H9 (cell line): ENCODE measurements around the gene SNRNP70. TPM values are rescaled to one million over a fixed set of nuclear protein-coding genes. Genes with fewer than 3 reads are reported as not detected.
A peak's percentile ranks its signal among the peaks of the same experiment; 100 is the strongest.

Source experiments
- DNase-seq: peaks from one replicate; pipeline ENCODE4 v3.0.0-alpha.2; 2017
- H2AFZ ChIP-seq: one replicate; pipeline ENCODE4 v1.6.1; 2013; ENCODE audit warnings: mild to moderate bottlenecking, low read length, control low read depth, moderate library complexity
- H2AK5ac ChIP-seq: 2 replicates; pipeline ENCODE4 v1.6.1; 2013; ENCODE audit warnings: low read length, control low read depth, mixed read lengths; ENCODE audit not compliant: insufficient read length
- H2BK120ac ChIP-seq: one replicate; pipeline ENCODE4 v1.6.1; 2013; ENCODE audit warnings: low read depth, mild to moderate bottlenecking, low read length, control low read depth, inconsistent platforms; ENCODE audit not compliant: poor library complexity, severe bottlenecking
- H2BK12ac ChIP-seq: 2 replicates; pipeline ENCODE4 v1.6.1; 2013; ENCODE audit warnings: low read length, control low read depth, mixed read lengths, low read depth; ENCODE audit not compliant: insufficient read length
- H2BK15ac ChIP-seq: 2 replicates; pipeline ENCODE4 v1.6.1; 2013; ENCODE audit warnings: low read depth, low read length, control low read depth
- H2BK20ac ChIP-seq: one replicate; pipeline ENCODE4 v1.6.1; 2013; ENCODE audit warnings: low read depth, mild to moderate bottlenecking, low read length, control low read depth, inconsistent platforms; ENCODE audit not compliant: poor library complexity, severe bottlenecking
- H2BK5ac ChIP-seq: 2 replicates; pipeline ENCODE4 v1.6.1; 2013; ENCODE audit warnings: low read length, control low read depth, mixed read lengths; ENCODE audit not compliant: insufficient read length
- H3K14ac ChIP-seq: 2 replicates; pipeline ENCODE4 v1.6.1; 2013; ENCODE audit warnings: low read length, control low read depth; ENCODE audit not compliant: insufficient read depth
- H3K18ac ChIP-seq: 2 replicates; pipeline ENCODE4 v1.6.1; 2013; ENCODE audit warnings: low read depth, mild to moderate bottlenecking, mixed read lengths, low read length, control low read depth; ENCODE audit not compliant: insufficient read length
- H3K23ac ChIP-seq: 2 replicates; pipeline ENCODE4 v1.6.1; 2013; ENCODE audit warnings: low read length, control low read depth, mixed read lengths, low read depth; ENCODE audit not compliant: insufficient read length
- H3K23me2 ChIP-seq: 2 replicates; pipeline ENCODE4 v1.6.1; 2013; ENCODE audit warnings: low read depth, mild to moderate bottlenecking, mixed read lengths, low read length, control low read depth; ENCODE audit not compliant: insufficient read length, poor library complexity, severe bottlenecking
- H3K27ac ChIP-seq: 2 replicates; pipeline ENCODE4 v1.5.1; 2013; ENCODE audit warnings: low read length, control low read depth, mixed read lengths, low read depth; ENCODE audit not compliant: insufficient read length
- H3K27me3 ChIP-seq: 2 replicates; pipeline ENCODE4 v1.6.1; 2013; ENCODE audit warnings: low read length, control low read depth, inconsistent platforms; ENCODE audit not compliant: insufficient read depth
- H3K4ac ChIP-seq: 2 replicates; pipeline ENCODE4 v1.6.1; 2013; ENCODE audit warnings: low read depth, mild to moderate bottlenecking, control low read depth, inconsistent platforms, low read length, moderate library complexity
- H3K4me1 ChIP-seq: 2 replicates; pipeline ENCODE4 v1.6.1; 2013; ENCODE audit warnings: low read length, control low read depth, inconsistent platforms; ENCODE audit not compliant: insufficient read depth
- H3K4me2 ChIP-seq: 2 replicates; pipeline ENCODE4 v1.6.1; 2013; ENCODE audit warnings: low read length, control low read depth, mixed read lengths; ENCODE audit not compliant: insufficient read length, insufficient read depth
- H3K56ac ChIP-seq: 2 replicates; pipeline ENCODE4 v1.6.1; 2013; ENCODE audit warnings: low read depth, mild to moderate bottlenecking, mixed read lengths, low read length, control low read depth; ENCODE audit not compliant: insufficient read length
- H3K79me1 ChIP-seq: 2 replicates; pipeline ENCODE4 v1.6.1; 2013; ENCODE audit warnings: low read depth, mild to moderate bottlenecking, moderate library complexity, low read length, control low read depth, inconsistent platforms; ENCODE audit not compliant: insufficient read depth, poor library complexity, severe bottlenecking
- H3K79me2 ChIP-seq: 2 replicates; pipeline ENCODE4 v1.6.1; 2013; ENCODE audit warnings: low read length, control low read depth, inconsistent platforms; ENCODE audit not compliant: insufficient read depth
- H3K9ac ChIP-seq: 2 replicates; pipeline ENCODE4 v1.6.1; 2013; ENCODE audit warnings: low read length, control low read depth, mixed read lengths; ENCODE audit not compliant: insufficient read length; ENCODE audit errors: extremely low read depth
- H3K9me3 ChIP-seq: one replicate; pipeline ENCODE4 v1.6.1; 2013; ENCODE audit warnings: low read depth, low read length, inconsistent platforms; ENCODE audit not compliant: control insufficient read depth
- H3T11ph ChIP-seq: one replicate; pipeline ENCODE4 v1.6.1; 2013; ENCODE audit warnings: mild to moderate bottlenecking, low read length, control low read depth, inconsistent platforms
- H4K20me1 ChIP-seq: one replicate; pipeline ENCODE4 v1.6.1; 2013; ENCODE audit not compliant: control insufficient read depth, insufficient read length, insufficient read depth
- H4K5ac ChIP-seq: 2 replicates; pipeline ENCODE4 v1.6.1; 2013; ENCODE audit warnings: low read depth, mild to moderate bottlenecking, mixed read lengths, low read length, control low read depth; ENCODE audit not compliant: insufficient read length
- H4K8ac ChIP-seq: replicated peaks from 2 replicates; pipeline ENCODE4 v1.6.1; 2013; ENCODE audit warnings: low read length, control low read depth, mixed read lengths, low read depth; ENCODE audit not compliant: insufficient read length
- H4K91ac ChIP-seq: 2 replicates; pipeline ENCODE4 v1.6.1; 2013; ENCODE audit warnings: low read depth, mild to moderate bottlenecking, moderate library complexity, mixed read lengths, low read length, control low read depth; ENCODE audit not compliant: insufficient read length
- H3K27ac Mint-ChIP-seq, 3 experiments: 2 replicates in 2 of 3; 3 replicates in 1 of 3; pipeline ENCODE4 v1.8.0; 2020 to 2021; ENCODE audit warnings: mixed read lengths in 3 of 3, mild to moderate bottlenecking in 1 of 3, moderate library complexity in 1 of 3
- H3K27me3 Mint-ChIP-seq: 2 replicates; pipeline ENCODE4 v1.8.0; 2021; ENCODE audit warnings: low read depth, mild to moderate bottlenecking, moderate library complexity, mixed read lengths
- H3K36me3 Mint-ChIP-seq, 3 experiments: 2 replicates in 2 of 3; 3 replicates in 1 of 3; pipeline ENCODE4 v1.8.0; 2020 to 2021; ENCODE audit warnings: low read depth in 3 of 3, mixed read lengths in 3 of 3; ENCODE audit not compliant: insufficient read depth in 1 of 3
- H3K4me1 Mint-ChIP-seq, 2 experiments: 2 replicates each; pipeline ENCODE4 v1.8.0; 2020; ENCODE audit warnings: mixed read lengths in 2 of 2
- H3K4me3 Mint-ChIP-seq, 2 experiments: 2 replicates in 1 of 2; 3 replicates in 1 of 2; pipeline ENCODE4 v1.8.0; 2020 to 2021; ENCODE audit warnings: mild to moderate bottlenecking in 2 of 2, mixed read lengths in 2 of 2, moderate library complexity in 1 of 2
- H3K9me3 Mint-ChIP-seq, 2 experiments: 2 replicates in 1 of 2; 3 replicates in 1 of 2; pipeline ENCODE4 v1.8.0; 2020; ENCODE audit warnings: mild to moderate bottlenecking in 2 of 2, mixed read lengths in 2 of 2, moderate library complexity in 1 of 2
- WGBS: extraction: QIAGEN DNeasy Blood & Tissue Kit; methylation state at CpG from one replicate; pipeline ENCODE4 v1.1.7; 2013; ENCODE audit warnings: missing lambda C conversion rate, low lambda C conversion rate, mixed read lengths; ENCODE audit not compliant: insufficient read length; ENCODE audit errors: extremely low coverage; 5-methylcytosine and 5-hydroxymethylcytosine counted together
- total RNA-seq: library from RNA; stranded (reverse); gene quantifications from 2 replicates; pipeline ENCODE4 v1.2.1, GENCODE V29; 2021
- TF ChIP-seq, protein P1 (sequence below): fragments of 200-600 bp; sonication (generic); conservative IDR thresholded peaks from 3 replicates; pipeline ENCODE4 v1.8.0; 2021; ENCODE audit warnings: antibody characterized with exemption, mild to moderate bottlenecking

The SNRNP70 gene
- total RNA-seq, 1 experiment from 2014 or later, result 295 TPM

DNA sequence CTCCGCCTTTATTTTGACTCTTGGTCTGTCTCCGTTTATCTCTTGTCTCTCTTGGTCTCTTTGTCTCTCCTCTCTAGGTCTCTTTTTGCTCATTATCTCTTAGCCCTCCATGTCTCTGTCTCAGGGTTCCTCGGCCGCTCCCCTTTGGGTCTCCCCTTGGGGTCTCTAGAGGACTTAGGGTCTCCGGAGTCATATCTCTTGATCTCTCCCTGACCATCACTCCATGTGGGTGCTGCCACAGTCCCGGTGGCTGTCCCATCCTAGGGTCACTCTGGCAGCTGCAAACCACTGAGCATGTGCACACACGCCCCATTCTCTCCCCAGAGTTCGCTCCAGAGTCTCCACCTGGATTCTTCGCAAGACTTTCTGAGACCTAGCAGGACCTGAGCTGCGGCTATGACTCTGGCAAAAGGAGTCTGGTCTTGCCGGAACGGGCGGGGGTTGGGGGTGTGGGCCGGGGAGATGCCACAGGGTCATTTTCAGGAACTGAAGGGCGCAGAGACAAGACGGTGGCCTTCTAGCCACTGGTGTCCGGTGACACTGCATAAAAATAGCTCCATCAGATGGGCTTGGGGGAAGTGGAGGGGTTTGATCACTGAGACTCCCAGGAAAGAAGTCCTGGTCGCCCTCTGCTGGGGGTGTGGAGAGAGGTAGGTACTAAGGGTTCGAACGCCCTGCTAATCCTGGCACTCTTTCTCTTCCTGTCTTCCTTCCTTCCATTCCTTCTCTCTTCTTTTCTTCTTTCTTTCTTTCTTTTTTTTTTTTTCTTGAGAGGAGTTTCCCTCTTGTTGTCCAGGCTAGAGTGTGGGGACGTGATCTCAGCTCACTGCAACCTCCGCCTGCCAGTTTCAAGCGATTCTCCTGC, 11.5 kb upstream of the SNRNP70 start:
- H2BK15ac ChIP-seq, result no peak overlapping the region
- H2AK5ac ChIP-seq, result no peak overlapping the region
- H4K8ac ChIP-seq, result no peak overlapping the region
- H3K4me3 Mint-ChIP-seq, result peak overlapping the region; percentile 38 to 77; a peak in 4 of 5 replicates
- no peak overlapping the region for H2BK12ac ChIP-seq
- peak; percentile 71 for DNase-seq
- H4K20me1 ChIP-seq, result no peaks in the 10 kb centered on the region
- H3K27ac Mint-ChIP-seq, result no peak overlapping the region
- H3K4me1 ChIP-seq, result no peaks in the 10 kb centered on the region
- H3K79me2 ChIP-seq, result no peaks in the 10 kb centered on the region
- no peak overlapping the region for H4K91ac ChIP-seq
- peaks cover 74% of the 10 kb centered on the region for H3K27me3 Mint-ChIP-seq
- H2BK120ac ChIP-seq, result no peak overlapping the region
- no peak overlapping the region for H3K56ac ChIP-seq
- no peak overlapping the region for H2BK5ac ChIP-seq
- H4K5ac ChIP-seq, result no peak overlapping the region
- H3K14ac ChIP-seq, result no peak overlapping the region
- H3K4me2 ChIP-seq, result no peak overlapping the region
- no peak overlapping the region for H3K27ac ChIP-seq
- H3T11ph ChIP-seq, result no peak overlapping the region
- H3K4ac ChIP-seq, result no peak overlapping the region
- H3K23me2 ChIP-seq, result no peaks in the 10 kb centered on the region
- no peaks in the 10 kb centered on the region for H3K9me3 ChIP-seq
- peaks cover 0 to 1% (median 0%) of the 10 kb centered on the region in 3 experiments; a peak in 1 of 7 replicates for H3K36me3 Mint-ChIP-seq
- H2BK20ac ChIP-seq, result no peak overlapping the region
- H2AFZ ChIP-seq, result no peak overlapping the region
- H3K23ac ChIP-seq, result no peak overlapping the region
- TF ChIP-seq, protein P1, sequence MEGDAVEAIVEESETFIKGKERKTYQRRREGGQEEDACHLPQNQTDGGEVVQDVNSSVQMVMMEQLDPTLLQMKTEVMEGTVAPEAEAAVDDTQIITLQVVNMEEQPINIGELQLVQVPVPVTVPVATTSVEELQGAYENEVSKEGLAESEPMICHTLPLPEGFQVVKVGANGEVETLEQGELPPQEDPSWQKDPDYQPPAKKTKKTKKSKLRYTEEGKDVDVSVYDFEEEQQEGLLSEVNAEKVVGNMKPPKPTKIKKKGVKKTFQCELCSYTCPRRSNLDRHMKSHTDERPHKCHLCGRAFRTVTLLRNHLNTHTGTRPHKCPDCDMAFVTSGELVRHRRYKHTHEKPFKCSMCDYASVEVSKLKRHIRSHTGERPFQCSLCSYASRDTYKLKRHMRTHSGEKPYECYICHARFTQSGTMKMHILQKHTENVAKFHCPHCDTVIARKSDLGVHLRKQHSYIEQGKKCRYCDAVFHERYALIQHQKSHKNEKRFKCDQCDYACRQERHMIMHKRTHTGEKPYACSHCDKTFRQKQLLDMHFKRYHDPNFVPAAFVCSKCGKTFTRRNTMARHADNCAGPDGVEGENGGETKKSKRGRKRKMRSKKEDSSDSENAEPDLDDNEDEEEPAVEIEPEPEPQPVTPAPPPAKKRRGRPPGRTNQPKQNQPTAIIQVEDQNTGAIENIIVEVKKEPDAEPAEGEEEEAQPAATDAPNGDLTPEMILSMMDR, result peak; percentile 60
- no peak overlapping the region for H3K18ac ChIP-seq
- no CpG with 5 or more reads among the region's 23 CpGs for WGBS
- H3K9me3 Mint-ChIP-seq, result peaks cover 9 to 11% of the 10 kb centered on the region in 2 experiments; a peak in 4 of 5 replicates
- H3K9ac ChIP-seq, result no peak overlapping the region
- H3K4me1 Mint-ChIP-seq, result peaks cover 4 to 20% of the 10 kb centered on the region in 2 experiments; a peak in 3 of 4 replicates
- peaks cover 36% of the 10 kb centered on the region for H3K27me3 ChIP-seq
- H3K79me1 ChIP-seq, result no peaks in the 10 kb centered on the region
